Measurements from ENCODE around the gene TOR1AIP1.

Gene TOR1AIP1

DNA sequence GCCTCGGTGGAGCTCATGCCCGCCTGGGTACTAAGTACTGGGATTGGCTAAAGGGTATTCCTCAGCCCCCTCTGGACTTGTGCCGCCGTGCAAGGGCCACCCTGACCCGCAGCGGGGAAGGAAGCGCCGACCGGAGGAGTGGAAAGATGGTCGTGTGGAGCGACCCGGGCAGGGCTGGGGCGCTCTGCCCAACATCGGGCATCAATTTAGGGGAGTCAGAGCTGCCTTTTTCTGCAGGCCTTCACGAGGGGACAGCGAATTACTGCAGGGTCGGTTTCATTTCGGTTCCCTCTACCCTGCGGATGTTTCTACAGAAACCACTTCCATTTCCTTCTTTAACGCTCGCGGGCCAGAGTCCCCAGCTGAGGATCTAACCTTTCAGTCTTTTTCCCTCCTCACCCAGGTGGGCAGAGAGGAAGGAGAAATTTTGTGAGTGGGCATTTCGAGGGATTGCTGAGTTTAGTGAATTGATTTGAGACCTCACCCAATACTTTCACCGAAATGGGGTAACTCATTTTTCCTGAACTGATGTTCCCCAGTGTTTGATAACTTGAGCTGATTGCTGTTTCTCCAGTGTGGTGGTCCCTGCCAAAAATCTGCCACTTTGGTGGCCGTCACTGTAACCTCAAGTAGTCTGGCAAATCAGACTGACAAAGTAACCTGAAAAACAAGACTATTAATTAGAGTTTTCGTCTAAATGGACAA lies 1.1 kb downstream of the TOR1AIP1 start:
- DNase-seq, result no peak

- no peak for DNase-seq
These were observed 1.7 kb downstream of the TOR1AIP1 start for GRCh38 chr1:179883745-179884138.

- DNase-seq, result no peak
These were observed 6.0 kb downstream of the TOR1AIP1 start for GRCh38 chr1:179888071-179888470.

GRCh38 chr1:179889589-179889988 lies 7.5 kb downstream of the TOR1AIP1 start:
- DNase-seq, result no peak

- no peak for DNase-seq
These were observed 28.8 kb downstream of the TOR1AIP1 start for GRCh38 chr1:179910934-179911333.

GRCh38 chr1:179911812-179912211 lies 29.7 kb downstream of the TOR1AIP1 start:
- no peak for DNase-seq

DNA sequence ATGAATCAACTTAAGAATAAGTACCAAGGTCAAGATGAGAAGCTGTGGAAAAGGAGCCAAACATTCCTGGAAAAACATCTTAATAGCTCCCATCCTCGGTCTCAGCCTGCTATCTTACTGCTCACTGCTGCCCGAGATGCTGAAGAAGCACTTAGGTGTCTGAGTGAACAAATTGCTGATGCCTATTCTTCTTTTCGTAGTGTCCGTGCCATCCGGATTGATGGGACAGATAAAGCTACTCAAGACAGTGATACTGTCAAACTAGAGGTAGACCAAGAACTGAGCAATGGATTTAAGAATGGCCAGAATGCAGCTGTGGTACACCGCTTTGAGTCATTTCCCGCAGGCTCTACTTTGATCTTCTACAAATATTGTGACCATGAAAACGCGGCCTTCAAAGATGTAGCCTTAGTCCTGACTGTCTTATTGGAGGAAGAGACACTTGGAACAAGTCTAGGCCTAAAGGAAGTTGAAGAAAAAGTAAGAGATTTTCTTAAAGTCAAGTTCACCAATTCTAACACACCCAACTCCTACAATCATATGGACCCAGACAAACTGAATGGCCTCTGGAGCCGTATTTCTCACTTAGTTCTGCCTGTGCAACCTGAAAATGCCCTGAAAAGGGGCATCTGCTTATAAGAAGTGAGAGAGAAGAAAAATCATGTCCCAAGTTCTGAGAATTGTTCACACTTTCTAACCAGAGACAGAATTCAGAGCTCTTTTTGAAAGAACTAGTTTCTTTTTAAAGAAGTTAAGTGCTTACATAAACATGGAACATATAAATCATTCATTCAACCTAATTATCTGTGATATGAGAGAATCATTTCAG lies 35.7 kb downstream of the TOR1AIP1 start:
- DNase-seq, result no peak

- DNase-seq, result no peak
These were observed 39.4 kb downstream of the TOR1AIP1 start for GRCh38 chr1:179921472-179921871.

- no peak for DNase-seq
These were observed 40.1 kb downstream of the TOR1AIP1 start for GRCh38 chr1:179921981-179922872.

GRCh38 chr1:179923029-179923428 lies 40.9 kb downstream of the TOR1AIP1 start:
- no peak for DNase-seq

GRCh38 chr1:179924268-179924667 lies 42.2 kb downstream of the TOR1AIP1 start:
- DNase-seq, result no peak

GRCh38 chr1:179925302-179925701 lies 43.2 kb downstream of the TOR1AIP1 start:
- DNase-seq, result no peak

DNA sequence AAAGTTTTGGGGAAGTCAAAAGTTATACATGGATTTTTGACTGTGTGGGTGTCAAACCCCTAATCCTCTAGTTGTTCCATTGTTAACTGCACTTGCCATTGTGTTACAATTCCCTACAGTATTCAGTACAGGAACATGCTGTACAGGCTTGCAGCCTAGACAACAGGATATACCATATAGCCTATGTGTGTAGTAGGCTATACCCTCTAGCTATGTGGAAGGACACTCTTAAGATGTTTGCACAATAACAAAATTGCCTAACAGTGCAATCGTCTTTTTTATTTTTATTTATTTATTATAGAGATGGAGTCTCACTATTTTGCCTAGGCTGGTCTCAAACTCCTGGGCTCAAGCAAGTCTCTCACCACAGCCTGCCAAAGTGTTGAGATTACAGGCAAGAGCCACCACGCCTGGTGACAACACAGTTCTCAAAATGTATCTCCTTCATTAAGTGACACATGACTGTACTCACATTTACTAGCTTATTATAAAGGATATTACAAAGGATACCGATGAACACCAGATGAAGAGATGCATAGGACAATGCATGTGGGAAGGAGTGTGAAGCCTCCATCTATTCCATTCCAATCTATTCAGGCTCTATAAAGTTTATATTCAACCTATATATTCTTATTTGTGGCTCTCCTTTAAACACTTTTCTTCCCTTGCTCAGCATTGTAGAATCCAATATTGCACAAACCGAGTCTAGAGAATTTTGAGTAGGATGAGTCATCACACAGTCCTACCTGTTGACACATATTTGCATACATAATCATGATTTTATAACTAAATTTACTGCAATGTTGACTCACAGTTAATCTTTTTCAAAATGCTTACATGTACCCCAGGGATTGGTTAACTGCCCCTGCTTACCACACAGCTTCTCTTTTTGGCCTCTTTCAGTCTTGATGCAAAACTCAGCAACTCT lies 44.1 kb downstream of the TOR1AIP1 start:
- no peak for DNase-seq

- no peak for DNase-seq
These were observed 44.7 kb downstream of the TOR1AIP1 start for GRCh38 chr1:179926850-179927205.

- no peak for DNase-seq
These were observed 48.1 kb downstream of the TOR1AIP1 start for GRCh38 chr1:179929955-179930798.

GRCh38 chr1:179930867-179931266 lies 48.8 kb downstream of the TOR1AIP1 start:
- no peak for DNase-seq

GRCh38 chr1:179933219-179933618 lies 51.1 kb downstream of the TOR1AIP1 start:
- no peak for DNase-seq

GRCh38 chr1:179935909-179936496 lies 53.9 kb downstream of the TOR1AIP1 start:
- no peak for DNase-seq

- no peak for DNase-seq
These were observed 55.7 kb downstream of the TOR1AIP1 start for GRCh38 chr1:179937668-179938254.

GRCh38 chr1:179938752-179939151 lies 56.7 kb downstream of the TOR1AIP1 start:
- DNase-seq, result no peak

All from DMS153 (cell line).